Nucleus accumbens (tissue), 56 donors: Measurements from ENCODE around the gene SPRY1.

Experiments used
- DNase-seq, 56 donors: peaks; one replicate each; lab custom pipeline; 2025; lab: John Stamatoyannopoulos, UW

The SPRY1 gene

GRCh38 chr4:123406872-123407271, 10.3 kb downstream of the SPRY1 start:
- DNase-seq: no peak

GRCh38 chr4:123408471-123409084, 12.0 kb downstream of the SPRY1 start:
- DNase-seq: no peak

GRCh38 chr4:123409334-123409733, 12.7 kb downstream of the SPRY1 start:
- DNase-seq: no peak

- DNase-seq: no peak
Observed at GRCh38 chr4:123411514-123411913, 14.9 kb downstream of the SPRY1 start.

GRCh38 chr4:123412091-123412505, 15.5 kb downstream of the SPRY1 start:
- no peak for DNase-seq

GRCh38 chr4:123412700-123413512, 16.3 kb downstream of the SPRY1 start:
- no peak for DNase-seq

- no peak for DNase-seq
Observed at GRCh38 chr4:123415576-123415975, 19.0 kb downstream of the SPRY1 start.

- no peak for DNase-seq
Observed at GRCh38 chr4:123415977-123416376, 19.4 kb downstream of the SPRY1 start.

- DNase-seq: no peak
Observed at GRCh38 chr4:123417813-123418212, 21.2 kb downstream of the SPRY1 start.

- no peak for DNase-seq
Observed at GRCh38 chr4:123418351-123418931, 21.8 kb downstream of the SPRY1 start.

GRCh38 chr4:123419885-123420755, 23.5 kb downstream of the SPRY1 start:
- no peak for DNase-seq

- no peak for DNase-seq
Observed at GRCh38 chr4:123421227-123421936, 24.8 kb downstream of the SPRY1 start.

- DNase-seq: no peak
Observed at GRCh38 chr4:123421937-123422781, 25.6 kb downstream of the SPRY1 start.

GRCh38 chr4:123423819-123424218, 27.2 kb downstream of the SPRY1 start:
- no peak for DNase-seq

- no peak for DNase-seq
Observed at GRCh38 chr4:123427951-123428350, 31.4 kb downstream of the SPRY1 start.

GRCh38 chr4:123430031-123430430, 33.4 kb downstream of the SPRY1 start:
- DNase-seq: no peak

- DNase-seq: no peak
Observed at GRCh38 chr4:123430501-123430900, 33.9 kb downstream of the SPRY1 start.

GRCh38 chr4:123433573-123433972, 37.0 kb downstream of the SPRY1 start:
- DNase-seq: no peak

- no peak for DNase-seq
Observed at GRCh38 chr4:123433976-123434375, 37.4 kb downstream of the SPRY1 start.
